NCI-H82 treated with DMSO at 0.1 percent for 48 hours (cell line): ENCODE measurements around the gene CORO1C.
"Not testable (repeated sequence)": the region's sequence is repeated elsewhere in the genome, so short reads cannot be mapped to it uniquely, and the experiment has no call there.

Source experiments
- DNase-seq: peaks from one replicate; lab custom pipeline; 2025; ENCODE audit not compliant: unreplicated experiment; lab: John Stamatoyannopoulos, UW

The CORO1C gene

GRCh38 chr12:108638141-108638827, 93.0 kb downstream of the CORO1C start:
- DNase-seq, result no peak

- DNase-seq, result no peak
These were observed 93.9 kb downstream of the CORO1C start for GRCh38 chr12:108637222-108637971.

- no peak for DNase-seq
These were observed 95.1 kb downstream of the CORO1C start for GRCh38 chr12:108635997-108636808.

GRCh38 chr12:108635201-108635996, 95.9 kb downstream of the CORO1C start:
- no peak for DNase-seq

GRCh38 chr12:108634341-108634751, 97.0 kb downstream of the CORO1C start:
- DNase-seq, result no peak

GRCh38 chr12:108633534-108634248, 97.6 kb downstream of the CORO1C start, which contains the start of gene SELPLG:
Gene SELPLG, minus strand, starts transcription at chr12:108633894. Its CDS starts 9,587 bp downstream, at chr12:108624307.
- DNase-seq, result no peak

GRCh38 chr12:108633081-108633533, 98.2 kb downstream of the CORO1C start:
- no peak for DNase-seq

GRCh38 chr12:108631261-108631660, 100.1 kb downstream of the CORO1C start:
- not testable (repeated sequence) for DNase-seq

- DNase-seq, result no peak
These were observed 100.7 kb downstream of the CORO1C start for GRCh38 chr12:108630481-108631207.

GRCh38 chr12:108629824-108630476, 101.4 kb downstream of the CORO1C start:
- no peak for DNase-seq

GRCh38 chr12:108629151-108629550, 102.2 kb downstream of the CORO1C start:
- no peak for DNase-seq

- no peak for DNase-seq
These were observed 104.0 kb downstream of the CORO1C start for GRCh38 chr12:108627134-108627920.

GRCh38 chr12:108625228-108625627, 106.1 kb downstream of the CORO1C start:
- DNase-seq, result no peak

GRCh38 chr12:108623577-108623976, 107.7 kb downstream of the CORO1C start:
- no peak for DNase-seq

GRCh38 chr12:108622921-108623514, 108.3 kb downstream of the CORO1C start:
- DNase-seq, result no peak

- DNase-seq, result no peak
These were observed 108.9 kb downstream of the CORO1C start for GRCh38 chr12:108622421-108622820.

- DNase-seq, result no peak
These were observed 110.2 kb downstream of the CORO1C start for GRCh38 chr12:108621161-108621560.
